T-helper 1 cell treated with Interleukin-12 subunit alpha and Interleukin-12 subunit beta and Interleukin-4 antibody, amounts not matched to agents 30 μg/mL and 1 μg/mL, for 36 hours (primary cell): ENCODE measurements around the gene TRNP1.
"Not testable (repeated sequence)": the region's sequence is repeated elsewhere in the genome, so short reads cannot be mapped to it uniquely, and the experiment has no call there.

Experiments
- H3K27ac Mint-ChIP-seq: one replicate; pipeline ENCODE4 v1.8.0; 2021; ENCODE audit warnings: mild to moderate bottlenecking, mixed read lengths
- H3K27me3 Mint-ChIP-seq: one replicate; pipeline ENCODE4 v1.8.0; 2021; ENCODE audit warnings: low read depth, mixed read lengths
- H3K36me3 Mint-ChIP-seq: one replicate; pipeline ENCODE4 v1.8.0; 2021; ENCODE audit warnings: low read depth, mixed read lengths
- H3K4me1 Mint-ChIP-seq: one replicate; pipeline ENCODE4 v1.8.0; 2021; ENCODE audit warnings: low read depth, mixed read lengths
- H3K4me3 Mint-ChIP-seq: one replicate; pipeline ENCODE4 v1.8.0; 2021; ENCODE audit warnings: mild to moderate bottlenecking, moderate library complexity, mixed read lengths
- H3K9me3 Mint-ChIP-seq: one replicate; pipeline ENCODE4 v1.8.0; 2021; ENCODE audit warnings: mixed read lengths

Gene TRNP1

DNA sequence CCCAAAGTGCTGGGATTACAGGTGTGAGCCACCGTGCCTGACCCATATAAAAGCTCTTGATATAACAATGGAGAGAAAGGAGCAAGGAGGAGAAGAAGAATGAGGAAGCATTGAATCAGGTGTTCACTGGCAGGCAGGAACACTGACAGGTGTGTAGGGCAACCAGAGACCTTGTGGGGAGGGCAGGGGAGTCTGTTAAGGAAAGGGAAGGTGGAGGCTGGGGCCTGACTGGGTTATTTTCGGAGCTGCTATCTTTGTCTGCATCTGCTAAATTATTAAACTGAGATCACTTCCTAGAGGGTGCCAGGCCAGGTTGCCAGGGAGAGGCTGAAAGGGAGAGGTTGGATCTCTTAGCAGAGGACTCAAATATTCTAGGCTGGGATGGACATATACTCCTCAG lies 6.8 kb upstream of the TRNP1 start:
- peaks cover 6% of the 10 kb centered on the region for H3K4me1 Mint-ChIP-seq
- H3K4me3 Mint-ChIP-seq: no peak overlapping the region
- H3K36me3 Mint-ChIP-seq: no peaks in the 10 kb centered on the region
- H3K27ac Mint-ChIP-seq: no peak overlapping the region
- H3K9me3 Mint-ChIP-seq: no peaks in the 10 kb centered on the region
- peaks cover 56% of the 10 kb centered on the region for H3K27me3 Mint-ChIP-seq

DNA sequence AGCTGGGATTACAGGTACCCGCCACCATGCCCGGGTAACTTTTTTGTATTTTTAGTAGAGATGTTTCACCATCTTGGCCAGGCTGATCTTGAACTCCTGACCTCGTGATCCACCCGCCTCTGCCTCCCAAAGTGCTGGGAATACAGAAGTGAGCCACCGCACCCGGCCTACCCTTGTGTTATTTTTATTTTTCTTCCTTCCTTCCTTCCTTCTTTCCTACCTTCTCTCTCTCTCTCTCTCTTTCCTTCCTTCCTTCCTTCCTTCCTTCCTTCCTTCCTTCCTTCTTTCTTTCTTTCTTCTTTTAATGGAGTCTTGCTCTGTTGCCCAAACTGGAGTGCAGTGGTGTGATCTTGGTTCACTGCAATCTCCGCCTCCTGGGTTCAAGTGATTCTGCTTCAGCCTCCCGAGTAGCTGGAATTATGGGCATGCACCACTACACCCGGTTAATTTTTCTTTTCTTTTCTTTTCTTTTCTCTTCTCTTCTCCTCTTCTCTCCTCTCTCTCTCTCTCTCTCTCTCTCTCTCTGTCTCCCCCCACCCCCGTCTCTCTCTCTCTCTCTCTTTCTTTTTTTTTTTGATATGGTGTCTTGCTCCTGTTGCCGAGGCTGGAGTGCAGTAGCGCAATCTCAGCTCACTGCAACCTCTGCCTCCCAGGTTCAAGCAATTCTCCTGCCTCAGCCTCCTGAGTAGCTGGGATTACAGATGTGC lies 3.9 kb upstream of the TRNP1 start:
- H3K27ac Mint-ChIP-seq: not testable (repeated sequence)

DNA sequence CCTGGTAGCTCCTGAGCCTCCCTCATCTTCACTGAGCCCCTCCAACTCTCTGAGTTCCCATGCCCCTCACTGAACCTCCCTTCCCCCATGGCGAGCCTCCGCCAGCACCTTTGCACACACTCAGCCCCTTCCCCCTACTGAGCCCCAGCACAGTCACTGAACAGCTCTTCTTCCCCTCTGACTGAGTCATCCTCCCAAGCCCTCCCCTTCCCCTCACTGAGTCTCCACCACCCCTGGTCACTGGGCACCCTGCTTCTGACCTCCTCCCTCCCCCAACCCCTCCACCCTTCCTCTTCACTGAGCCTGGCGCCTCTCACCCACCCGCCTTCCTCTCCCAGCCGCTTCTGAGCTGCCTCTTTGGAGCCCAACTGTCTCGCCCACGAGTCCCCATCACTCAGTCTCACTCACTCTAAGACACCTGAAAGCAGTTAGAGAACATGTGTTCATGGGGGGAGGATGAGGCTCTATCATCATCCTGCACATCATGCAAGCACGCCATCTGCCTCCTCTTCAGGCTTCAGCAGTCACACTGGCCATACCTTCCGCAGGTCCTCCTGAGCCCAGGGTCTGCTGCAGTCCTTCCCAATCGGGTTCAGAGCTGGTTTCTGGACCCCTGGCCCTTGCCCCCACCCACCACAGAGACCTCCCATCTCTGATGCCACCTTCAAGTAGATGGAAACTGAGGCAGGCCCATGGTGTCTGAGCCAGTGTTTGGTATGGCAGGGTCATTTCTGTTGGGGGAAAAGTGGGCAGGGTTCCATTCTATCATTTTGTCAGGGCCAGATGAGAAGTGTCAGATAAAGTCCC lies 2.0 kb upstream of the TRNP1 start:
- no peaks in the 10 kb centered on the region for H3K9me3 Mint-ChIP-seq
- H3K27me3 Mint-ChIP-seq: peaks cover 66% of the 10 kb centered on the region
- no peaks in the 10 kb centered on the region for H3K36me3 Mint-ChIP-seq
- peak overlapping the region; percentile 28 for H3K4me3 Mint-ChIP-seq
- peaks cover 15% of the 10 kb centered on the region for H3K4me1 Mint-ChIP-seq
- H3K27ac Mint-ChIP-seq: no peak overlapping the region

More for the DNA sequence above, 3.9 kb upstream of the TRNP1 start:
- H3K9me3 Mint-ChIP-seq, H3K36me3 Mint-ChIP-seq, H3K4me3 Mint-ChIP-seq: not testable (repeated sequence)
- Mint-ChIP-seq H3K27me3 (peaks cover 61% of the 10 kb centered on the region), H3K4me1 (peaks cover 15% of the 10 kb centered on the region)

DNA sequence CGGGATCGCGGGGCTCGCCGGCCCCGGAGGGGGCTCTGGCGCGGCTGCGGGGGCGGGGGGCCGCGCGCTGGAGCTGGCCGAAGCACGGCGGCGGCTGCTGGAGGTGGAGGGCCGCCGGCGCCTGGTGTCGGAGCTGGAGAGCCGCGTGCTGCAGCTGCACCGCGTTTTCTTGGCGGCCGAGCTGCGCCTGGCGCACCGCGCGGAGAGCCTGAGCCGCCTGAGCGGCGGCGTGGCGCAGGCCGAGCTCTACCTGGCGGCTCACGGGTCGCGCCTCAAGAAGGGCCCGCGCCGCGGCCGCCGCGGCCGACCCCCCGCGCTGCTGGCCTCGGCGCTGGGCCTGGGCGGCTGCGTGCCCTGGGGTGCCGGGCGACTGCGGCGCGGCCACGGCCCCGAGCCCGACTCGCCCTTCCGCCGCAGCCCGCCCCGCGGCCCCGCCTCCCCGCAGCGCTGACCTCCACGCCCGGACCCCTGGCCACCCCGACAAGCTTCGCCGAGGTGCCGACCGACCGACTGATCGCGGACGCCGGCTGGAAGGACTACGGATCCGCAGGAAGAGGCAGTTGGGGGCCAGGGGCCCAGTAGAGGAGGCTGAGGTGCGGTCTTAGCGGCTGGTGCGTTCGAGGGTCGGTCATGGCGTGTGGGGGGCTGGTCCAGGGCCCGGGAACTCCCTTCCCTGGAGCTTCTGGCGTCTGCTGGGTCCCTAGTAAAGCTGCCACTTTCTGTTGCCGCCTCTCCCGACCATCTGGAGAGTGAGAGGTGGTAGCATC lies 711 bp downstream of the TRNP1 start:
- Mint-ChIP-seq H3K9me3 (no peaks in the 10 kb centered on the region), H3K27ac (no peak overlapping the region), H3K27me3 (peaks cover 68% of the 10 kb centered on the region), H3K4me1 (peaks cover 22% of the 10 kb centered on the region), H3K4me3 (peak overlapping the region; percentile 68), H3K36me3 (no peaks in the 10 kb centered on the region)

DNA sequence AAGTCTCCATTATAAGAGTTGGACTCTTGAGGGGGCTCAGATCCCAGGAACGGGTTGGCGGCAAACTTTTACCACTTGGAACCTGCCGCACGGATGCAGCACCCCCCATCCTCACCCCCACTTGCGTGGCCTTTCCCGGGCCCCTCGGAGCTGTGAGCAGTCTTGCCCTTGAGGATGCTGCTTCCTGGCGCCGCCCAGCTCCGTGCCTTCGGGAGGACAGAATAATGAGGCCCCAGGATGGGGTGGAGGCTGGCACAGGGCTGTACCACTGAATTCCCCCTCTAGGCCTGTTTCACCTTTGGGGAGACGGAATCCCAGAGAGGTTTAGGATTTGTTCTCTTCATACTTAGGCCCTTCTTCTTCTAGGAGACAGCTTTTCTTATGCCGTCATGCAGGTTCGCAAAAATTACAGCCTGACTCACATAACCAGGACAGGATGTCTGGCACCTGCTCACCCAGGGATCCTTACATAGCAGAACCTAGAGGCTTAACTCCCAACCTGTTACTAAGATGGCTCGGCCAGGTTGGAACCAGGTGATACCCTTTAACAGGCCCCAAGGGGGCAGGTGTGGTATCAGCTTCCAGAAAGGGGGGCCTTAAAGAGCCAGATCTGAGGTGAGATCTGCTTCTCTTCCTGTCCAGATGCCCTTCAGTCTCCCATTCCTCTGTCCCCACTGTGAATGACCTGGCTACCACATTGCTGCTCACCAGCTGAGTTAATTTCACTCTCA lies 1.5 kb downstream of the TRNP1 start:
- H3K36me3 Mint-ChIP-seq: no peaks in the 10 kb centered on the region
- no peak overlapping the region for H3K27ac Mint-ChIP-seq
- peaks cover 60% of the 10 kb centered on the region for H3K27me3 Mint-ChIP-seq
- no peaks in the 10 kb centered on the region for H3K9me3 Mint-ChIP-seq
- peaks cover 22% of the 10 kb centered on the region for H3K4me1 Mint-ChIP-seq
- H3K4me3 Mint-ChIP-seq: peak overlapping the region; percentile 68

DNA sequence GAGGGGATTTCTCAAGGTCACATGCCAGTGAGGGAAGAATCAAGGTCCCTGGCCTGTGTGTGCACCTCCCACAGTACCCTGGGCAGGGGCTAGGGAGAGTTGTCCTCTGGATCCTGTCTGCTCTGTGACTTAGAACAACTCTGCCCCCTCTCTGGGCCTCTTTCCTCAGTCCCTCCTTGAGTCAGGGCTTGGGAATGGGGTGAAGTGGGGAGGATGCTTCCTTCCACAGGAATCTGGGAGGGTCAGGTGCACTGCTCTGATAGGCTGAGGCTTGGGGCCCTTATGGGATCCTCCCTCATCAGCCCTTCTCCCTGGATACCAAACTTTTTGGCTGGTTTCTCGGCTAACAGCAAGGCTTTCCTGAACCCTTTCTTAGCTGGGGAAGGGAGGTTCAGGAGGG lies 2.5 kb downstream of the TRNP1 start:
- Mint-ChIP-seq H3K4me3 (no peak overlapping the region), H3K36me3 (no peaks in the 10 kb centered on the region), H3K27ac (no peak overlapping the region), H3K27me3 (peaks cover 59% of the 10 kb centered on the region), H3K4me1 (peaks cover 22% of the 10 kb centered on the region), H3K9me3 (no peaks in the 10 kb centered on the region)

DNA sequence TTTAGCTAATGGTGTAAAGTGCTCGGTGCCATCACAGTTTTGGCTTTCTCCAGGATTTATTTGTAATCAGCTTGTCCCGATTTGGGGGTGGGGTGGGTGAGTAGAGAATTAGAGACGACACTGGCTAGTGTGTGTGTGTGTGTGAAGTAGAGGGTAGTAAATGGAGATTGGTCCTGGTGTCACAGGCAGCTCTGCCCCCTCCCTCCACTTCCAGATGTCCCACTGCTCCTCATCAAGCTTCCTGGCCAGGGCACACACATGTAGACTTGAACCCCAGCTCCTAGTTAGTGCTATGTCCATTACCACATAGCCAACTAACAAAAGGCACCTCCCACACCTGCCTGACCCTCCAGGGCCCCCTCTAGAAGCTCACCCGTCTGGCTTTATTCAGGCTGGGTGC lies 3.2 kb downstream of the TRNP1 start:
- Mint-ChIP-seq H3K27me3 (peaks cover 52% of the 10 kb centered on the region), H3K27ac (no peak overlapping the region), H3K9me3 (no peaks in the 10 kb centered on the region), H3K4me1 (peaks cover 16% of the 10 kb centered on the region), H3K4me3 (no peak overlapping the region), H3K36me3 (no peaks in the 10 kb centered on the region)

DNA sequence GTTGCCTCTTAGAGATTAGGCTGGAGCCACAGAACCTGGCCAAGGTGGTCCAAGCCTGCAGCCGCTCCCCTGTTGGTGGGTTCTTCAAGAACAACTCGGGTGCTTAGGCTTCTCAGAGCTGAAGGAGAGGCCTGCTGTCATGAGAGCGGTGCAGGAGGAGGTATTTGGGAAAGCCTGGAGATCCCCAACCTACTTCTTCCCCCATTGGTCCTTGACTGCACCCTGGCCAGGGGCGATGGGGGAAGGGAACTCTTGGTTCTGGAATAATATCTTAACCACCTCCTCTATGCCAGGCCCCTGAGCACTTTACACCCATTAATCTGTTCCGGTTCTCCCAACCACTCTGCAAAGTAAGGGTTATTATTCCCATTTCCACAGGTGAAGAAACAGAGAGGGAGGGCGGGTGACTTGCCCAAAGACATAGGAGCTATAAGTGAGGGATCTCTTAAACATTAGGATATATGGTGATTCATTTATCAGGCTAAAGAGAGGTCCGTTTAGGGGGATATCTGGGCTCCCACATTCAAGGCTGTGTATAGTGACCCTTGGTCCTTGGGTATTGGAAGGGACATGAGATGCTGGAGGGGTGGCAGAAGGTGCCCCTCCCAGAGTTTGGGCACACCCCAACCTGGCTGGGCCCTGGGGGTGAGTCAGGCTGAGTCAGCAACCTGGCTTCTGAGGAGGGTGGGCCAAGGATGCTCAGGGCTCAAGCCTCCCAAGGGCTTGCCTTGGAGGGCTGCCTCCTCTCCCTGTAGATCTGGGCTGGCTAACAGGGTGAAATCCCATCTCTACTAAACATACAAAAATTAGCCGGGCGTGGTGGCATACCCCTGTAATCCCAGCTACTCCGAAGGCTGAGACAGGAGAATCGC lies 5.2 kb downstream of the TRNP1 start:
- H3K27ac Mint-ChIP-seq: no peak overlapping the region
- no peak overlapping the region for H3K4me3 Mint-ChIP-seq
- no peaks in the 10 kb centered on the region for H3K36me3 Mint-ChIP-seq
- peaks cover 38% of the 10 kb centered on the region for H3K27me3 Mint-ChIP-seq
- H3K9me3 Mint-ChIP-seq: no peaks in the 10 kb centered on the region
- H3K4me1 Mint-ChIP-seq: peaks cover 8% of the 10 kb centered on the region

DNA sequence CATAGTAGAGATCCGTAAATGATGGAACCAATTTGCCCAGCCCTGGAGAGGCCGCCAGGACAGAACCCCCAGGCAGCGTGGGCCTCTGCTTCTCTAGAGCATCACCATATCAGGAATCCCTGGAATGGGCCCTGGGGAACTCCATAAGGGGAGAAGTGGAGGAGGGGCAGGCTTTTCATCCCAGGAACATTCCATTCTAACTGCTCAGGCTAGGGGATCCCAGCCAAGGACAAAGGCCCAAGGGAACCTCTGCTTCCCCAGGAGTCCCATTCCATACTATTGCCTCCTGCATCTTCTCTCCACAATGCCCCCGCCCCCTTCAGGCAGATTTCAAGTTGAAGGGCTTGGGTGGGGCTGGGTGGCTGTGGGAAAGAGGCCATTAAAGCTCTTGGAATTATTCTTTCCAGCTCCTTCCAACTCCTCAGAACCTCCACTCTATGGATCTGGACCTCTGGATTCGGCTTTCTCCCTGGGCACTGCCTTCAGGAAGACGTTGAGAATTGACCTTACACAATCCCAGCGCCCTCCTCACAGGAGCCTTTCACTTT lies 6.0 kb downstream of the TRNP1 start:
- Mint-ChIP-seq H3K4me1 (peaks cover 7% of the 10 kb centered on the region), H3K4me3 (no peak overlapping the region), H3K27me3 (peaks cover 37% of the 10 kb centered on the region), H3K27ac (no peak overlapping the region), H3K36me3 (no peaks in the 10 kb centered on the region), H3K9me3 (no peaks in the 10 kb centered on the region)

DNA sequence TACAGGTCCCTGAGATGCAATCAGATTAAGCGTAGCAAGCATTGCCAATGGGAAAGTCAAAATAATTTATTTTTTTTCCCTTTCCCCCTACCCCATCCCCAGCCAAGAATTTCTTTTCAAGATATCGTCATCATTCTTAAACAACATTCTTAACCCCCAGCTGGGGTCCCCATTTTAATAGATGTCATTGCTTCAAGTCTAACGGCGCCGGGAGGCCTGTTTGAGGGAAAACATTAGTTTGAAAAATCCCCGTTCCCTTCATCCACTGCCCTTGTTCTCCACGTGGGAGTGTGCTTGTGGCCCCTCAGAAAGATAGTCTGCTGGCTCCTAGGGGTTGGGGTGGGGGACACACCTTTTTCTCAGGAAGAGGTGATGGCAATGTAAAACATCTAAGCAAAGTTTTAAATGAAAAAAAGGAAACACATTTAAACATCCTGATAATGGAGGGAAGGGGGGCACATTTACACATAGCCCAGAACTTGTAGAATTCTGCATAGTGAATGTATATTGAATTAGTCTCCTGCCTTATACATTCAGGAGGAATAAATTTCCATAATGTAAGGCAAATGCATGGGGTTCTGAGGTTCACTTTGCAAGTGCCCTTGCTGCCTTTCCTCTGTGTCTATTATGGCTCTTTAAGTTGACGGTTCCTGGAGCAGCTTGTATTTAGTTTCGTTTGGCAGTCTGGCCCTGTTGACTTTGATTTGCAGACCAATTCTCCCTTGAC lies 6.8 kb downstream of the TRNP1 start:
- H3K4me3 Mint-ChIP-seq: no peak overlapping the region
- H3K36me3 Mint-ChIP-seq: no peaks in the 10 kb centered on the region
- H3K27me3 Mint-ChIP-seq: peaks cover 29% of the 10 kb centered on the region
- H3K27ac Mint-ChIP-seq: no peak overlapping the region
- peaks cover 7% of the 10 kb centered on the region for H3K4me1 Mint-ChIP-seq
- H3K9me3 Mint-ChIP-seq: no peaks in the 10 kb centered on the region

DNA sequence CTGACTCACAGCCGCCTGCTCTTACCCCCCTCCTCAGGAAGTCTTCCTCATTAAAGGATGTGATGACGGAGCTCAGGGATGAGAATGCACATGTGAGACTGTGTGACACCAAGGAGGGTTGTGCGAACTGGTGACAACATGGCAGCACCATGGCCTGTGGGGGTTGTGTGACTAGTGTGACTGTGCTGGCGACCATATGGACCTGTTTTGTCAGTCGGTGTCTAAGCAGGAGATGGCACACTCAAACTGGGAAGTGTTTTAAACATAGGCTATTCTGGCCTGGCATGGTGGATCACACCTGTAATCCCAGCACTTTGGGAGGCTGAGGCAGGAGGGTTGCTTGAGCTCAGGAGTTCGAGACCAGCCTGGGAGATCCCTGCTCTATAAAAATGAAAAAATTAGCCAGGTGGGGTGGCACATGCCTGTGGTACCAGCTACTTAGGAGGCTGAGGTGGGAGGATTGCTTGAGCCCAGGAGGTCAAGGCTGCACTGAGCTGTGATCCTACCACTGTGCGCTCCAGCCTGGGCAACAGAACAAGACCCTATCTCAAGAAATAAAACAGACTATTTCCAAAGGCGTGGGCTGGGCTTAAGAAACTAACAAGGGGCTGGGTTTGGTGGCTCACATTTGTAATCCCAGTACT lies 7.4 kb downstream of the TRNP1 start:
- no peaks in the 10 kb centered on the region for H3K9me3 Mint-ChIP-seq
- H3K4me3 Mint-ChIP-seq: no peak overlapping the region
- H3K4me1 Mint-ChIP-seq: peaks cover 7% of the 10 kb centered on the region
- H3K27ac Mint-ChIP-seq: no peak overlapping the region
- H3K27me3 Mint-ChIP-seq: peaks cover 22% of the 10 kb centered on the region
- H3K36me3 Mint-ChIP-seq: no peaks in the 10 kb centered on the region

DNA sequence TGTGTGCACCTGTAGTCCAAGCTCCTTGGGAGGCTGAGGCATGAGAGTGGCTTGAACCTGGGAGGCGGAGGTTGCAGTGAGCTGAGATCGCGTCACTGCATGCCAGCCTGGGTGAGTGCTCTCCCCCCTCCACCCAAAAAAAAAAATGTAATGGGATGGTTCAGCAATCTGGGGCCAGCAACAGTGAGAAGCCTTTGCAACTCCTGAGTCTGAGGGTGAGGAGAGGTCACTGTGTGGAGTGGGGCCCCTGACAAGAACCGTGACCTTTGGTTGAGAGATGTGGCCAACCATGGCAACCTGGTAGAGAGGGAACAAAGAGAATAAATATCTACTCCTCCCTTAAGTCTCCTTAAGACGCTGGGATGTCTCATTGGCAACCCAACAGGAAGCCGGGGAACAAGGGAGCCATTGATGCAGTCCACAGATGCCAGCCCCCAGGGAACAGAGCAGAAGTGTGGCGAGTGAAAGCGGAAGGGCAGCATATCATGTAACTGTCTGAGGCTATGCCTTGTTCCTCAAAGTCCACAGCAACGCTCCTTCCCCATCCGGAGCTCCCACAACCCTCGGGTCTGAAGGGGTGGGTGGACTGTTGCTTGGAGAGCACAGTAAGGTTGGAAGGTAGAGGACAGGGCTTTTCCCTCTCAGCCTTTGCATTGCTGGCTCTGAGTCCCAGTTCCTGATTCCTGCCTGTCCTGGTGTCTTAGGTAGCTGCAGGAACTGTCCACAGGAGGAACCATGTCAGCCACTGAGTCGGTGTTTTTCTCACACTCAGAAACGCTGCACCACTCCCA lies 8.3 kb downstream of the TRNP1 start:
- H3K27me3 Mint-ChIP-seq: peaks cover 16% of the 10 kb centered on the region
- H3K27ac Mint-ChIP-seq: no peak overlapping the region
- no peak overlapping the region for H3K4me3 Mint-ChIP-seq

More for the DNA sequence above, 8.3 kb downstream of the TRNP1 start:
- Mint-ChIP-seq H3K36me3 (no peaks in the 10 kb centered on the region), H3K9me3 (no peaks in the 10 kb centered on the region), H3K4me1 (peaks cover 7% of the 10 kb centered on the region)
